Measurements from ENCODE around the gene ARAP1.

DNA sequence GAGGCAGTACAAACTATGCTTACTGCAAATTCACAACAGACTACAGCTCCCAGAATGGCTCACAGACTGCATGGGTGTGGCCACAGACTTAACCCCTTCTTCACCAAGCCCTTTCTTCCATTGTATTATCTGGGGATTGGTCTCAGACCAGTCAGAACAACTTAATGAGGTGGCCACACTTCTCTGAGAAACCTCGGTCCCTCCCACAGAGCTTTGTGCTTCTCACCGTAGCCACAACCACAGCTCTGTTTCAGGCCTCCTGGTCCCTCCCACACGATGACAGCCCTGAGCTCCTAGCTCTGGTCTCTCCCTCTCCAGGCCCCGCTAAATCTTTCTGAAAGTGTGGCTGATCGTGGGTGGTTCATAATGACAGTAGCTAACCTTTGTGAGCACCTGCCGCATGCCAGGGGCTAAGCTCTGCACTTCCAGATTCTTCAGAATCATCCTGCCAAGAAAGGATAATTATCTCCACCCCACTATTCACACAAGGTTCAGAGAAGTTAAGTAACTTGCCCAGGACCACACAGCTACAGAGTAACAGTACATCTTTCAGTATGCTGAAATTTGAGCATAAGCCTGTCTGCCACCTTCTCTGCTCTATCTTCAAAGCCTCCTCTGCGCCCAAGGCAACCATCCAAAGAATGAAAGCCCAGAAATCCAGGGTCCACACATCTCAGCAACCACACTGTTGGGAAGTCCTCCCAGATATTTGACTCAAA, 83.4 kb downstream of the ARAP1 start:
- no peak for TF ChIP-seq EZH2 (IDR thresholded peaks at IDR 0.05; ENCODE audit: borderline replicate concordance, low read length)
- TF ChIP-seq, protein P1, sequence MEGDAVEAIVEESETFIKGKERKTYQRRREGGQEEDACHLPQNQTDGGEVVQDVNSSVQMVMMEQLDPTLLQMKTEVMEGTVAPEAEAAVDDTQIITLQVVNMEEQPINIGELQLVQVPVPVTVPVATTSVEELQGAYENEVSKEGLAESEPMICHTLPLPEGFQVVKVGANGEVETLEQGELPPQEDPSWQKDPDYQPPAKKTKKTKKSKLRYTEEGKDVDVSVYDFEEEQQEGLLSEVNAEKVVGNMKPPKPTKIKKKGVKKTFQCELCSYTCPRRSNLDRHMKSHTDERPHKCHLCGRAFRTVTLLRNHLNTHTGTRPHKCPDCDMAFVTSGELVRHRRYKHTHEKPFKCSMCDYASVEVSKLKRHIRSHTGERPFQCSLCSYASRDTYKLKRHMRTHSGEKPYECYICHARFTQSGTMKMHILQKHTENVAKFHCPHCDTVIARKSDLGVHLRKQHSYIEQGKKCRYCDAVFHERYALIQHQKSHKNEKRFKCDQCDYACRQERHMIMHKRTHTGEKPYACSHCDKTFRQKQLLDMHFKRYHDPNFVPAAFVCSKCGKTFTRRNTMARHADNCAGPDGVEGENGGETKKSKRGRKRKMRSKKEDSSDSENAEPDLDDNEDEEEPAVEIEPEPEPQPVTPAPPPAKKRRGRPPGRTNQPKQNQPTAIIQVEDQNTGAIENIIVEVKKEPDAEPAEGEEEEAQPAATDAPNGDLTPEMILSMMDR (conservative IDR thresholded peaks at IDR 0.05 in 1 of 2, IDR thresholded peaks at IDR 0.05 in 1 of 2; ENCODE audit: extremely low read depth in 1 of 2, insufficient read depth in 1 of 2, low read depth in 1 of 2, low read length in 2 of 2): no peak
